Lower leg skin (tissue), 3 donors: ENCODE results near the gene PFDN1.

ENCODE experiments used
- POLR2A ChIP-seq, 2 donors: fragments of 450-650 bp; IDR thresholded peaks; one replicate each; pipeline ENCODE4 v1.6.1; 2016 to 2017; ENCODE audit warnings: antibody characterized with exemption in 2 of 2, mild to moderate bottlenecking in 1 of 2, moderate library complexity in 1 of 2
- TF ChIP-seq, protein P1 (sequence below), 3 donors: fragments of 450-650 bp; IDR thresholded peaks; one replicate each; pipeline ENCODE4 v1.5.1; 2016; ENCODE audit warnings: antibody characterized with exemption in 3 of 3, mild to moderate bottlenecking in 3 of 3, moderate library complexity in 2 of 3

DNA sequence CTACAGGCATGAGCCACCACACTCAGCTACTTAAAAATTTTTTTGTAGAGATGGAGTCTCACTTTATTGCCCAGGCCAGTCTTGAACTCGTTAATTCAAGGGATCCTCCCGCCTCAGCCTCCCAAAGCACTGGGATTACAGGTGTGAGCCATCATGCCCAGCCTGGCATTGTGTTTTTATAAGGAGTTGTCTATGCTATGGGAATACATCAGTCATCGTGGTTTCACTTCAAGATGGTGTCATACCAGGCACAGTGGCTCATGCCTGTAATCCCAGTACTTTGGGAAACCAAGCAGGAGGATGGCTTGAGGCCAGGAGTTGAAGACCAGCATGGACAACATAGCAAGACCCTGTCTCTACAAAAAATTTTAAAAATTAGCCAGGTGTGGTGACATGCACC, 78.2 kb downstream of the PFDN1 start:
- TF ChIP-seq, protein P1, sequence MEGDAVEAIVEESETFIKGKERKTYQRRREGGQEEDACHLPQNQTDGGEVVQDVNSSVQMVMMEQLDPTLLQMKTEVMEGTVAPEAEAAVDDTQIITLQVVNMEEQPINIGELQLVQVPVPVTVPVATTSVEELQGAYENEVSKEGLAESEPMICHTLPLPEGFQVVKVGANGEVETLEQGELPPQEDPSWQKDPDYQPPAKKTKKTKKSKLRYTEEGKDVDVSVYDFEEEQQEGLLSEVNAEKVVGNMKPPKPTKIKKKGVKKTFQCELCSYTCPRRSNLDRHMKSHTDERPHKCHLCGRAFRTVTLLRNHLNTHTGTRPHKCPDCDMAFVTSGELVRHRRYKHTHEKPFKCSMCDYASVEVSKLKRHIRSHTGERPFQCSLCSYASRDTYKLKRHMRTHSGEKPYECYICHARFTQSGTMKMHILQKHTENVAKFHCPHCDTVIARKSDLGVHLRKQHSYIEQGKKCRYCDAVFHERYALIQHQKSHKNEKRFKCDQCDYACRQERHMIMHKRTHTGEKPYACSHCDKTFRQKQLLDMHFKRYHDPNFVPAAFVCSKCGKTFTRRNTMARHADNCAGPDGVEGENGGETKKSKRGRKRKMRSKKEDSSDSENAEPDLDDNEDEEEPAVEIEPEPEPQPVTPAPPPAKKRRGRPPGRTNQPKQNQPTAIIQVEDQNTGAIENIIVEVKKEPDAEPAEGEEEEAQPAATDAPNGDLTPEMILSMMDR (IDR thresholded peaks at IDR 0.05): no peak
- no peak for TF ChIP-seq POLR2A (IDR thresholded peaks at IDR 0.05)
